Stimulated activated CD4-positive, alpha-beta T cell treated with anti-CD3 and anti-CD28 coated beads, Interleukin-4, amount 100 ng/mL, for 1 hour (primary cell): ENCODE results near the gene IL9.
"Not testable (repeated sequence)": the region's sequence is repeated elsewhere in the genome, so short reads cannot be mapped to it uniquely, and the experiment has no call there.

Experiments
- DNase-seq: peaks from one replicate; pipeline ENCODE4 v3.0.0-alpha.2; 2020

IL9 gene

GRCh38 chr5:135866016-135866415, 29.6 kb downstream of the IL9 start:
- no peak for DNase-seq

- DNase-seq: no peak
Measured at GRCh38 chr5:135864503-135865435, 30.9 kb downstream of the IL9 start.

GRCh38 chr5:135862744-135863143, 32.9 kb downstream of the IL9 start:
- no peak for DNase-seq

GRCh38 chr5:135862086-135862485, 33.6 kb downstream of the IL9 start:
- no peak for DNase-seq

GRCh38 chr5:135861641-135862040, 34.0 kb downstream of the IL9 start:
- no peak for DNase-seq

- DNase-seq: no peak
Measured at GRCh38 chr5:135859641-135860040, 36.0 kb downstream of the IL9 start.

GRCh38 chr5:135859186-135859585, 36.5 kb downstream of the IL9 start:
- DNase-seq: not testable (repeated sequence)

GRCh38 chr5:135857630-135858311, 37.9 kb downstream of the IL9 start:
- no peak for DNase-seq

GRCh38 chr5:135851915-135852845, 43.5 kb downstream of the IL9 start:
- DNase-seq: no peak

GRCh38 chr5:135851186-135851914, 44.3 kb downstream of the IL9 start:
- DNase-seq: no peak

GRCh38 chr5:135850671-135851070, 45.0 kb downstream of the IL9 start:
- DNase-seq: no peak

GRCh38 chr5:135850231-135850630, 45.4 kb downstream of the IL9 start:
- no peak for DNase-seq

- DNase-seq: no peak
Measured at GRCh38 chr5:135847976-135848375, 47.7 kb downstream of the IL9 start.

GRCh38 chr5:135846311-135846710, 49.3 kb downstream of the IL9 start:
- no peak for DNase-seq

- no peak for DNase-seq
Measured at GRCh38 chr5:135843571-135844337, 51.9 kb downstream of the IL9 start.

GRCh38 chr5:135842737-135843136, 52.9 kb downstream of the IL9 start:
- no peak for DNase-seq
